ENCODE results near the gene TMEM14C. TPM values are rescaled to one million over a fixed set of nuclear protein-coding genes. Genes with fewer than 3 reads are reported as not detected.
"Not testable (repeated sequence)": the region's sequence is repeated elsewhere in the genome, so short reads cannot be mapped to it uniquely, and the experiment has no call there.

Gene TMEM14C
- total RNA-seq, 1 experiment from 2014 or later: 97.2 TPM

GRCh38 chr6:10696655-10697054 lies 26.2 kb upstream of the TMEM14C start:
- no peaks in the 10 kb centered on the region for H3K9me3 ChIP-seq (replicated peaks)
- H3K4me1 ChIP-seq: no peaks in the 10 kb centered on the region
- H3K27ac ChIP-seq: no peak overlapping the region
- H3K4me3 ChIP-seq: no peak overlapping the region
- no peaks in the 10 kb centered on the region for H3K36me3 ChIP-seq
- no peaks in the 10 kb centered on the region for H3K27me3 ChIP-seq
- DNase-seq: no peak

- Histone ChIP-seq H3K4me1 (no peaks in the 10 kb centered on the region), H3K4me3 (no peak overlapping the region), H3K27me3 (no peaks in the 10 kb centered on the region), H3K9me3 (replicated peaks) (no peaks in the 10 kb centered on the region), H3K36me3 (no peaks in the 10 kb centered on the region), H3K27ac (no peak overlapping the region)
- DNase-seq: no peak
Observed at GRCh38 chr6:10713962-10714361, 8.9 kb upstream of the TMEM14C start.

GRCh38 chr6:10719296-10719963 lies 3.4 kb upstream of the TMEM14C start:
- H3K27ac ChIP-seq: no peak overlapping the region
- H3K36me3 ChIP-seq: no peaks in the 10 kb centered on the region
- H3K9me3 ChIP-seq (replicated peaks): no peaks in the 10 kb centered on the region
- H3K4me1 ChIP-seq: 0 out of 2 replicates have a peak, but pooled peaks cover 2% of the 10 kb centered on the region
- no peak for DNase-seq
- no peaks in the 10 kb centered on the region for H3K27me3 ChIP-seq
- H3K4me3 ChIP-seq: no peak overlapping the region

- H3K27me3 ChIP-seq: no peaks in the 10 kb centered on the region
- DNase-seq: no peak
- H3K4me3 ChIP-seq: no peak overlapping the region
- H3K36me3 ChIP-seq: no peaks in the 10 kb centered on the region
- no peak overlapping the region for H3K27ac ChIP-seq
- 0 out of 2 replicates have a peak, but pooled peaks cover 2% of the 10 kb centered on the region for H3K4me1 ChIP-seq
- no peaks in the 10 kb centered on the region for H3K9me3 ChIP-seq (replicated peaks)
Observed at GRCh38 chr6:10719964-10720264, 3.0 kb upstream of the TMEM14C start.

GRCh38 chr6:10720265-10720959 lies 2.5 kb upstream of the TMEM14C start:
- Histone ChIP-seq H3K9me3 (replicated peaks) (no peaks in the 10 kb centered on the region), H3K36me3 (no peaks in the 10 kb centered on the region), H3K27ac (no peak overlapping the region), H3K4me1 (0 out of 2 replicates have a peak, but pooled peaks cover 2% of the 10 kb centered on the region), H3K4me3 (no peak overlapping the region), H3K27me3 (no peaks in the 10 kb centered on the region)
- no peak for DNase-seq

GRCh38 chr6:10720960-10721849 lies 1.7 kb upstream of the TMEM14C start:
- H3K4me1 ChIP-seq; H3K9me3 ChIP-seq (replicated peaks); H3K4me3 ChIP-seq; H3K36me3 ChIP-seq; DNase-seq; H3K27ac ChIP-seq; H3K27me3 ChIP-seq: not testable (repeated sequence)

GRCh38 chr6:10721850-10722569 lies 860 bp upstream of the TMEM14C start:
- no peaks in the 10 kb centered on the region for H3K9me3 ChIP-seq (replicated peaks)
- no peak for DNase-seq
- H3K36me3 ChIP-seq: no peaks in the 10 kb centered on the region
- H3K27me3 ChIP-seq: no peaks in the 10 kb centered on the region
- 0 out of 2 replicates have a peak, but pooled peaks cover 2% of the 10 kb centered on the region for H3K4me1 ChIP-seq
- peak overlapping the region; percentile 79; the same call in 1 of the 2 replicates for H3K27ac ChIP-seq
- peak overlapping the region; percentile 67 for H3K4me3 ChIP-seq

- 0 out of 2 replicates have a peak, but pooled peaks cover 2% of the 10 kb centered on the region for H3K4me1 ChIP-seq
- no peaks in the 10 kb centered on the region for H3K9me3 ChIP-seq (replicated peaks)
- H3K27me3 ChIP-seq: no peaks in the 10 kb centered on the region
- H3K36me3 ChIP-seq: no peaks in the 10 kb centered on the region
- H3K4me3 ChIP-seq: peak overlapping the region; percentile 67
- no peak for DNase-seq
- H3K27ac ChIP-seq: peak overlapping the region; percentile 79
Observed at GRCh38 chr6:10722570-10722819, 375 bp upstream of the TMEM14C start.

- H3K36me3 ChIP-seq: no peaks in the 10 kb centered on the region
- peak overlapping the region; percentile 67 for H3K4me3 ChIP-seq
- no peaks in the 10 kb centered on the region for H3K9me3 ChIP-seq (replicated peaks)
- no peak for DNase-seq
- 0 out of 2 replicates have a peak, but pooled peaks cover 2% of the 10 kb centered on the region for H3K4me1 ChIP-seq
- H3K27ac ChIP-seq: peak overlapping the region; percentile 79
- no peaks in the 10 kb centered on the region for H3K27me3 ChIP-seq
Observed at GRCh38 chr6:10723567-10723881, 654 bp downstream of the TMEM14C start.

- Histone ChIP-seq H3K27ac (no peak overlapping the region), H3K4me3 (no peak overlapping the region), H3K27me3 (no peaks in the 10 kb centered on the region), H3K36me3 (no peaks in the 10 kb centered on the region), H3K9me3 (replicated peaks) (no peaks in the 10 kb centered on the region), H3K4me1 (0 out of 2 replicates have a peak, but pooled peaks cover 2% of the 10 kb centered on the region)
- DNase-seq: no peak
Observed at GRCh38 chr6:10725044-10725443, 2.2 kb downstream of the TMEM14C start.

GRCh38 chr6:10725716-10726115 lies 2.8 kb downstream of the TMEM14C start:
- no peak overlapping the region for H3K27ac ChIP-seq
- DNase-seq: no peak

GRCh38 chr6:10730254-10730653 lies 7.4 kb downstream of the TMEM14C start:
- H3K4me3 ChIP-seq: no peak overlapping the region
- DNase-seq: no peak
- H3K4me1 ChIP-seq: peaks cover 14% of the 10 kb centered on the region
- H3K9me3 ChIP-seq (replicated peaks): no peaks in the 10 kb centered on the region
- no peak overlapping the region for H3K27ac ChIP-seq
- H3K36me3 ChIP-seq: no peaks in the 10 kb centered on the region
- H3K27me3 ChIP-seq: no peaks in the 10 kb centered on the region

More at GRCh38 chr6:10725716-10726115, 2.8 kb downstream of the TMEM14C start:
- no peak overlapping the region for H3K4me3 ChIP-seq
- H3K36me3 ChIP-seq: no peaks in the 10 kb centered on the region
- no peaks in the 10 kb centered on the region for H3K27me3 ChIP-seq
- H3K9me3 ChIP-seq (replicated peaks): no peaks in the 10 kb centered on the region
- H3K4me1 ChIP-seq: 0 out of 2 replicates have a peak, but pooled peaks cover 2% of the 10 kb centered on the region

- no peaks in the 10 kb centered on the region for H3K36me3 ChIP-seq
- peak overlapping the region; percentile 77 for H3K27ac ChIP-seq
Observed at GRCh38 chr6:10733151-10733715, 10.4 kb downstream of the TMEM14C start.

GRCh38 chr6:10733863-10734262 lies 11.0 kb downstream of the TMEM14C start:
- H3K9me3 ChIP-seq (replicated peaks): no peaks in the 10 kb centered on the region
- H3K27me3 ChIP-seq: no peaks in the 10 kb centered on the region
- H3K4me3 ChIP-seq: no peak overlapping the region
- peaks cover 17% of the 10 kb centered on the region for H3K4me1 ChIP-seq
- no peaks in the 10 kb centered on the region for H3K36me3 ChIP-seq
- DNase-seq: no peak
- peak overlapping the region; percentile 77 for H3K27ac ChIP-seq

More at GRCh38 chr6:10733151-10733715, 10.4 kb downstream of the TMEM14C start:
- H3K27me3 ChIP-seq: no peaks in the 10 kb centered on the region
- H3K9me3 ChIP-seq (replicated peaks): no peaks in the 10 kb centered on the region
- DNase-seq: peak; percentile 54 to 77
- H3K4me1 ChIP-seq: peaks cover 17% of the 10 kb centered on the region
- H3K4me3 ChIP-seq: peak overlapping the region; percentile 29

Data from SJCRH30 (cell line).